HepG2 (cell line): Measurements from ENCODE around the gene TMEM120A.

ENCODE experiments used
- CEBPB ChIP-seq: IDR thresholded peaks from 2 replicates; pipeline ENCODE4 v1.6.1; 2011; ENCODE audit warnings: low read depth, low read length, improper control_type of control experiment, borderline replicate concordance
- ZNF558 ChIP-seq: sonication (generic); formaldehyde crosslinking; IDR thresholded peaks from 2 replicates; pipeline ENCODE4 v1.9.0; 2022; ENCODE audit warnings: mild to moderate bottlenecking, missing genetic modification reagents, borderline replicate concordance

- TF ChIP-seq CEBPB (no peak), ZNF558 (CRISPR knock-in tag) (no peak)
These were observed 13.8 kb downstream of the TMEM120A start for GRCh38 chr7:75980430-75981202.
